GM18520 (cell line): ENCODE data around the gene APOBEC3H.

Experiments used
- ATAC-seq: cut with Tn5 transposase; IDR thresholded peaks from one replicate; pipeline ENCODE4 v1.9.1; 2021; ENCODE audit not compliant: unreplicated experiment

APOBEC3H gene

GRCh38 chr22:39133871-39134270, 36.8 kb downstream of the APOBEC3H start:
- no peak for ATAC-seq

DNA sequence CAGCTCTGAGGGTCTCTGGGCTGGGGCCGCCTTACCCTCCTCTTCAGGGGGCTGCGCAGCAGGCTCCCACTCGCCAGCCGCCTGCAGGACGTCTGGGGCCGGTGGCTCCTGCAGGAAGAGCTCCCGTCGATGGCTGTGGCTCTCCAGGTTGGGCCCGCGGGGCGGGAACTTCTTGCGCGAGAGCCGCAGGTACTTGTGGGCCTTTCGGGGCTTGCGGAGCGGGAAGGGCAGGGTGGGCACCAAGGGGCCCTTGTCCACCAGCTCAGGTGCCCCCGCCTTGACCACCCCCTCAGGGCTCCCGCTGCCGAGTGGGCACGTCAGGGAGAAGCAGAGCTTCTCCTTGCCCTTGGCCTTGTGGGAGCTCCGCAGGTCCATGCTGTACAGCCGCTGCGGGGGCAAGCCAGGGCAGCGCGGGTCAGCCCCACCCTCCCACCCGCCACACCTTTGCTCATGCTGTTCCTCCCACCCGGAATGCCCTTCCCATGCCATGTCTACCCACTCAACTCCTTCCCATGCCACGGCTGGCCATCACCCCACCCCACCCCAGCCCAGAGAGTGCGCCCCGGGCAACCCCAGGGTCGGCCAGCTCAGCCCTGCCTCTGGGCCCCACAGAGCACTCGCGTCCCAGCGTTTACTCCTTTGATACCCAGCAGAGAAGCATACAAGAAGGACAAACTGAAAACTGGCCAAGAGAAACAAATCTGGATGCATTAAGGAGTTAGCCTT, 37.5 kb downstream of the APOBEC3H start:
- ATAC-seq, result no peak

GRCh38 chr22:39135092-39135896, 38.2 kb downstream of the APOBEC3H start:
- ATAC-seq, result no peak

GRCh38 chr22:39136317-39136716, 39.3 kb downstream of the APOBEC3H start:
- ATAC-seq, result no peak

DNA sequence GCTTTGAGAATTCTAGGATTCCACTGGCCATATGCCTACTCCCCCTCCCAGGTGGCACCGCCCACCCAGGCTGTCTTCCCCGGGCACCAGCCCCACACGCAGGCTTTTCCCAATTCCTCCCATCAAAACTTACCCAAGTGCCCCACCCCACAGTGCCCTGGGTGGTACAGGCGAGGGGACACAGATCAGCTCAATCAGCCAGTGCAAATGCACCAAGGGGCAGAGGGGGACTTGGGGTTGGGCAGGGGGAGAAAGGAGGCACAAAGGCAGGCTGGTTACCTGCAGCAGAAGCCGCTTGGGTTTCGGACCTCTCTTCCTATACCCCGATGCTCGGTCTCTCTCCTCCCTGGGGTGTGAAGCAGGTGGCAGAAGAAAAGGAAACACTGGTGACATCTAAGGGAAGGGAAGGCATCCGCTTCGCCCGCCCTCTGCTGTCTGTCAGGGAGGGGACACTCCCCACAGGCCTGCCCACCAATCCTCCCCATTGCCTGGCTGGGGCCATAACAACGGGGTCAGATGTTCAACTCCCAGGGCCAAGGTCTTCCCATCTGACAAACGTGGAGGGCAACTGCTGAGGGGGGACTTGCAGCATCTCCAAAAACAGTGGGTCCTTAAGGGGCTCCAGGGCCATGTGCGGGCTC, 41.4 kb downstream of the APOBEC3H start:
- ATAC-seq, result no peak

- ATAC-seq, result no peak
Measured at GRCh38 chr22:39139933-39140332, 42.9 kb downstream of the APOBEC3H start.

- no peak for ATAC-seq
Measured at GRCh38 chr22:39142088-39142680, 45.1 kb downstream of the APOBEC3H start.

GRCh38 chr22:39144101-39144767, 47.2 kb downstream of the APOBEC3H start:
- ATAC-seq, result no peak

DNA sequence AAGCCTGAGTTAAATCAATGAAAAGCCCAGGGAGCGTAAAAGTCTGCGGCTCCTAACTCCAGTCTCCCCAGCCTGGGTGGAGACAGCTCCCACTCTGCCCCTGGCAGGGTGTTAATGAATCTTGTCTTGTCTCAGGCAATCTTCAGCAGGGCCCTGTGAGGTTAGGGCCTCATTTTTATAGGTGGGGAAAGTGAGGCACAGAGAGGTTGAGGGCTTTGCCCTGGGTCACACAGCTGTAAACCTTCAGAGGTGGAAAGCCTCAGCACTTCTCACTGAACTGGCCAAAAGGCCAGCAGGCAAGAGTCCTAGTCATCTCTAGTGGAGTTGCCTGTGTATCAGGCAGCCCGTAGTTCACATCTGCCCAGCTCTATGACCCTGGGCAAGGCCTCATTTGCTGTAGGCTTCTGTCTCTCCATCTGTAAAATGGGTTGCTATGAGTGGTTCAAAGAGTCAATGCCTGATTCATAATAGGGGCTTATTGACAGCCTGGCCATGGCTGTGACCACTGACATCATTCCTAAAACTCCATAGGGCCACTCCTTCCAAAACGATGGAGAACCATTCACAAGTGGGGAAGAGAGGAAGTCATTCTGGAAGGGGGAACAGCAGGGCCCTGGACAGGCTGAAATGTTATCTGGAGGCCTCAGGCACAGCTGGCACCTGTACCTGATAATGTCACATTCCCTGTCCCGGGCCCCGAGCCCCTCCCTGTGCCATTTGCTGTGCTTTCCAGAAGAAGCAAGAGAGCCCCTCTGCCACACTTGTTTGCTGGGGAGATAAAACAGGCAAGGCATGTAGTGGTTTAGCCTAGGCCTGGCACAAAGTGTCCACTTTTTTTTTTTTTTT, 49.4 kb downstream of the APOBEC3H start:
- no peak for ATAC-seq

DNA sequence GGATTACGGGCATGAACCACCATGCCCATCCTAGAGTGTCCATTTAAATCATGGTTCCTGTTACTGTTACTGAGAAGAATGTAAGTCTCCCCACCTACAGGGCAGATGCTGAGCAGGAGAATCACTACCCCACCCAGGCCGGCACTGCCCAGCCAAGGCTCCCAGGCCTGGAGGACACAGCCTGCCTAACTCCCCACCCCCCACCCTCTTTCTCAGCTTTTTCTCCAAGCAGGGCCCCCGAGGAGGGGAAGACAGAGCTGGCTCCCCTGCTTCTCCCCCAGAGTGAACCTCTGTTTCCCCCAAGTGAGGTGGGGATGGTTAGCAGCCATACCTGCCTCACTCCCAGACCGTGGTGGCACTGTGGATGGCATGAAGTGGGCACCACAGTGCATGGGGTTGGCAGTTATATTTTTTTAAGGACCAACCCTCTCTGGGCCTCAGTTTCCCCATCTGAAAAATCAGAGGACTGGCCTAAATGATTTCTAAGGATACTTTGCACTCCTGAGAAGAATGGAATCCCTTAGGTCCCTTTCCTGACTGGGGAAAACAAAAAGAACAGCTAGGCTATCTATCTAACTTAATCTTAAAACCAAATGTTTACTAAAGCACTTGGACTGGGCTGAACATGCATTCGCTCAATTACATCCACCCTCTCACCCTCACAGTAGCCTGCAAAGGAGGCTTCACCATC, 50.4 kb downstream of the APOBEC3H start:
- no peak for ATAC-seq

DNA sequence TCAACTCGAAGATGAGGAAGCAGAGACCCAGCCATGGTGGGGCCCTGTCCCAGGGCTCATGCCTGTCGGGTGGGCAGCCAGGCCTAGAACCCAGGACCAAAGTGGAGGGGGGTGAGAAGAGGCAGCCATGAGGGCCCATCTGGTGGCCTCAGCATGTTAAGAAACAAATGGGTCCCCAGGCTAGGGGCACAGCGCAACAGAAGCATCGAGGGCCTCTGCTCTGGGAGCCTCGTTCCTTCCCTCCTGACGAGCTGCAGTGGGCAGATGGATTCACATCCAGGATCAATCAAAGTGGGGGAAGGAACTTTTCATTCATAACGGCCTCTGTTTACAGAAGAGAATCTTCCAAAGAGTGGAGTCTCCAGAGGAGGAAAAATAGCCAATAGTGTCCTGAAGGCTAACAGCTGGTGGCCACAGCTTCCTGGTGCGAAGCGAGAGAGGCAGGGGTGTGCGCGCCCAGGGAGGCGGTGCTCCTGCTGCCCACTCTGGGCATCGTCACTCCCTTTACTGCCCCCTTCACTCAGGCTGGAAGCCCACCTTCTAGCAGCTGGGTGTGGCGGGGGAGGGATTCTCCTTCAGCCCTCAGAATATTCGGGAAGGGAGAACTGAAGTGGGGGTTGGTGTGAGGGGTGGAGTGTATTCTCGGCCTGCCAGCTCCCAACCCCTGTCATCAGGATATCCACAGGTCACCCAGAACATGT, 51.1 kb downstream of the APOBEC3H start:
- no peak for ATAC-seq

DNA sequence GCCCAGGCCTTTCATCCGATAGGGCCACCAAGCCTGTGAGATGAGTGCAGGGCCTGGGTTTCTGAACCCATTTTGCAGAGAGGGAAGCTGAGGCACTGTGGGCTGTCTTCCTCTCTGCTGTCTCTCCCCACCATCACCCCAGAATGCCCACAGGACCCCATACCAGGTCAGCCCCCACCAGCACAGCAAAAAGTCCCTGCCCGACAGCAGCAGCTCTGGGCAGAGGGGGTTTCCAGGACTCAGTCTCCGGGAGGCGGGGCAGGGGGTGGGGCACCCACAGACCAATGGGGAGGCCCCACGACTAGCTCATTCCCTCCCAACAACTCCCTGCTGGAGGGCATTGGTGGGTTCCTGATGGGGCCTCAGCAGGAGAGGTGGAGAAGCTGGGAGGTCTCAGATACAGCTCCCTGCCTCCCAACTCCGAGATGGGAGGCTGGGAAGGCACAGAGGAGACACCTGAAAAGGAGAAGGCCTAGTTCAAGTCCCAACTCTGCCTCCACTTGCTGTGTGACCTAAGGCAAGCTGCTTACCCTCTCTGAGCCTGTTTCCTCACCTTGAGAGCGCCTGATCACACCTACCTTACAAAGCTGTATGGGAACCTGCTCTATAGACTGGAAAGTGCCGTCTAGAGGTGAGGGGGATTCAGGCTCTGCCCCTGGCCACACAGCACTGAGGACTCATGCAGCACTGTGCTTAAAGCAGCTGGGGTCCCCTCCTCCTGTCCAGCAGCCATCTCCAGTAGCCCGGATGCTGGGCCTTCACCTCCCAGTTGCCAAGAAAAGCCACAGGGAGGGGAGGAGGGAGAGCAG, 51.9 kb downstream of the APOBEC3H start:
- ATAC-seq, result no peak

- ATAC-seq, result no peak
Measured at GRCh38 chr22:39149915-39150847, 53.1 kb downstream of the APOBEC3H start.

GRCh38 chr22:39150848-39151215, 53.8 kb downstream of the APOBEC3H start:
- no peak for ATAC-seq

DNA sequence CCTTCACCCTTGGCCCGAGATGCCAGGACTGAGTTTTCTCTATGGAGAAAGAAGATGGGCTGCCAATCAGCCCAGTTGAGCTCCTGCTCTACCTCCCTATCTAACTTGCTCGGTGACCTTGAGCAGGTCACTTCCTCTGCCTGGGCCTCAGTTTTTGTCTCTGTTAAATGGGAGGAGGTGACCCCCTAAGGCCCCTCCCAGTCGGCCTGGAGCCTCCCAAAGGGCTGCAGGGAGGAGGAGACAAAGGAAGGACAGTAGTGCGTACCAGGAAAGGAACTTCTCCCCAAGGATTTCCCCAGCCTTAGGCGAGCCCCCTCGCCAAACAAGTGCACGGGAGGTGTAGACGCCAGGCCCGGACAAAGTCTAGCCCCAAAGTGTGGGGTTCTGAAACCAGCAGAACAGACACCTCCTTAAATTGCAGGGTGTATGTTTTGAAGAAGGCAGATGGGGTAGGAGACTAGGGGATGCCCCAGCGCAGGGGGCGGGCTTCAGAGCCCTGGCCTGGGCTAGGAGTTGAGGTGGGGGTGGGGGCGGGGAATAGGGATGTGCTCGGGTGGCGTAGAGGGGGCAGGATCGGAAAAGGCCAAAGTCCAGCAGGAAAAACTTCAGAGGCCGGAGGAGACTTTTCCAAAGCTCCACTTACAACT, 54.4 kb downstream of the APOBEC3H start:
- no peak for ATAC-seq

- ATAC-seq, result no peak
Measured at GRCh38 chr22:39152024-39152510, 55.0 kb downstream of the APOBEC3H start.
